AG20443 (cell line): ENCODE results near the gene SHLD1.
"Not testable (repeated sequence)": the region's sequence is repeated elsewhere in the genome, so short reads cannot be mapped to it uniquely, and the experiment has no call there.

ENCODE experiments used
- DNase-seq: peaks from one replicate; pipeline ENCODE4 v3.0.0; 2012; ENCODE audit warnings: low spot score, mixed read lengths

The SHLD1 gene

GRCh38 chr20:5781367-5781766, 31.2 kb downstream of the SHLD1 start:
- not testable (repeated sequence) for DNase-seq

- no peak for DNase-seq
Observed at GRCh38 chr20:5781798-5782750, 31.9 kb downstream of the SHLD1 start.

DNA sequence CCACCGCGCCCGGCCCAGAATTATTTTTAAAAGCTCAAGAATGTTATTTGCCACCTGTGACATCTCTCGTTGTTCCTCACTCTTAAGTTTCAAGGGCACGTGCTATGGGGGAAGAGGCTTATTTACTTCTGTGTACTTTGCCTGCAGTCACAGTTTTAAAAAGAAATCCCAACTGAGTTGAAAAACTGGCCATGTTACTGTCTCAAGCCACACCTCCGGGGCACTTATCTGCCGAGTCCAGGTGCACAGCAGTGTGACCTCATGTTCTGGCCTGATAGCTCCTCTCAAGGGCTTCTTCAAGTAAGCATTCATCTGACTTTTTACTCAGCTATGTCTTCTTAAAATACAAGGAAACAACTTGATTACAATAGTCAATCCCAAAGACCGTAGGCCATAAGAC, 34.5 kb downstream of the SHLD1 start:
- DNase-seq = no peak

DNA sequence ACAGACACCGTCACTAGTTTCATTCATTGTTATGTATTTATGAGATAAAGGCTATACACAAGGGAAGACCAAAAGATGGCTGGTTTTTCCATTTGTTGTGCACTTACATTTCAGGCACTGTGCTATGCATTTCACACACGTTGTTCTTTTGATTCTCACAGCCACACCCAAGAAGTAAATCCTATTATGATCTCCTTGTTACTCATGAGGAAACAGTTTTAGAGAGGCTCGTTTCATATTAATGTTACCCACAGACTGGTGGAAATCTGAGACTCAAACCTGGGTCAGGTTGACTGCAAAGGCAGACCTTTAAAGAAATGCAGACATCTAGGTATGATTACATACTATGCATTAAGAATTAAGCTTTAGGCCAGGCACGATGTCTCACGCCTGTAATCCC, 34.9 kb downstream of the SHLD1 start:
- DNase-seq = no peak

DNA sequence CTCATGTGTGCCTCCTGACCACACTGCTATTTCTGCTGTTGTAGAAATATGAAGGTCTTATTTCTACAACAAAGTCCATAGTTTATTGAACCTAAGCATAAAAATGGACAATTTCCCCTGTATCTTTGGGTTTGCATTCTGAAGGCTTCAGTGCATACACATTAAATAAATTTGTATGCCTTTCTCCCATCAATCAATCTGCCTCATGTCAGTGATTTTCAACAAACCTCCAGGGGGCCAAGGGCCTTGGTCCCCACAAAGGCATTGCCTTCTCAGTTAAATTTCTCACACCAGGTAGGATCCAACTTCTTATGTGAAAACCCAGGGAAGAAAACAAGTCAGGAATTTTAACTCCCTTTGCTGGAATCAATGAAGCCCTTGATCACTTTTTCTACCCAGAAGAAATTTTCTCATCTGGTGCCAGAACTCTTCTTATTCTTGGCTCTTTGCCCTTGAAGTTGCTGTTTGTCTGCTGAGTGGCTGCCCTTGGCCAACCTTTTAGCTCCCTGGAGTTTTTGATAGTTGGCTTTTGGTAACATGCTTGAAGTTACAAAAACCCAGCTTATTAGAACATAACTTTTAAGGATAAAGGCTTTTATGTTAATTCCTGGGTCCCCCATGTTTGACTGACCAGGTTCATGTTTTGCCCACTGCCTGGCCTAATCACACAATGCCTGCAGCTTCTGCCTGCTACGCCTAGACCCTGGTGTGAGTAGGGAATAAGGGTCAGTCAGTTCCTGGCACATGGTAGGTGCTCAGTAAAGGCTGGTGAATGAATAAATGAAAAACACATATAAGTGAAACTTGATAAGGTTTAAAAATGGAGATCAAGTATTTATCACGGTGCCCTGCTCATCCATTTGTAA, 37.0 kb downstream of the SHLD1 start:
- peak; percentile 56 for DNase-seq

DNA sequence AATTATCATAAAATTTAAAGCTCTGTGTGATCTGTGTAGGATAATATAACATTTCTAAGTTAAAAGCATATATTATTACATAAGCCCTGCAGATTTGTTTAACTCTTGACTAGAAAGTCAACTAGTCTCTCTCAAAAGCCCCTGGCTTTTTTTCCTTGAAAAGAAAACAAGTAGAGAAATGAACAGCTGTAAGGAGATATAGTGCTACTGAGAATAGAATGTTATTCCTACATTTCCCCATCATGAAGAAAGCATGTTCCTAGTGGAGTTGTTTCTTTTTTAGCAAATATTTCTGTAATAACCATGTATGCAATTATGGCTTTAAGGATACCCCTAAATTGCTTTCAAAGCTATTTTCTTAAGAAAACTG, 37.6 kb downstream of the SHLD1 start:
- DNase-seq = no peak

DNA sequence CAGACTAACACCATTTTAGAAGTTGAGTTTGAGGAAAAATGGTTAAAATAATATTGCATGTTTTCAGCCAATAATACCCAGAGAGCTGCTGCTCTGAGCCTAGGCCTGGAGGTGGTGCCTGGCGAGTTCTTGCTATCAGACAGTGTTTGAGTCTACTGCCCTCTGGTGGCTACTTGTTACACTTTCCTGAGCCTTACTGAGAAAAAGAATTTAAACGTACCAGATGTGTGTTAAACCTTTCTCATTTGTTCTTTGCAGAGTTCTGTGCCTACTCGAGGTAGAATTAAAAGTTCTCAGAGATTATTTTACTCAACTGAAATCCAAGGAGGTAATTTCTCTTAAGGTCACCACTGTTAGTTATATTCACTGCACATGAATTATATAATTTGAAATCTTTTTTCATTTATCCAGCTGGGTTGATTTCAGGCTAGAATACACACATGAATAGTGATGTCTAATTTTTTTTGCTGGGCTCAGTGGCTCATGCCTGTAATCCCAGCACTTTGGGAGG, 38.2 kb downstream of the SHLD1 start:
- peak; percentile 84 for DNase-seq

DNA sequence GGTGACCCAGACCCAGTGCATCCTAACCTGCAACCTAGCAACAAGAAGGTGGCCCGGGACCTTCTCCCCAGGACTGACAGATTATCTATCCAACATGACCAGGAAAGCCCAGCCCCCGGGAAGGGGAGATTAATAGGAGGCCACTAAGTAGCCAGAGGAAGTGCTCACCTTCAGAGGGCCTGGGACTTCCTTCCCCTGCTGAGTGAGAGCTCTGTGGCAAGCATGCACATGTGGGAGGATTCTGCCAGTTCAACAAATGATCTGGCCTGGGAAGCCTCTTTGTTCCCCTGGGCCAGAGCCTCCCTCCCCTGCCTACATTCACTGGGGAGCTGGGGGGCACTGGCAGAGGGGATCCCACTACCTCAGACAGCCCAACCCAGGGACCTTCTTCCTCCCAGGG, 39.6 kb downstream of the SHLD1 start:
- no peak for DNase-seq

- no peak for DNase-seq
Observed at GRCh38 chr20:5793916-5794315, 43.7 kb downstream of the SHLD1 start.

DNA sequence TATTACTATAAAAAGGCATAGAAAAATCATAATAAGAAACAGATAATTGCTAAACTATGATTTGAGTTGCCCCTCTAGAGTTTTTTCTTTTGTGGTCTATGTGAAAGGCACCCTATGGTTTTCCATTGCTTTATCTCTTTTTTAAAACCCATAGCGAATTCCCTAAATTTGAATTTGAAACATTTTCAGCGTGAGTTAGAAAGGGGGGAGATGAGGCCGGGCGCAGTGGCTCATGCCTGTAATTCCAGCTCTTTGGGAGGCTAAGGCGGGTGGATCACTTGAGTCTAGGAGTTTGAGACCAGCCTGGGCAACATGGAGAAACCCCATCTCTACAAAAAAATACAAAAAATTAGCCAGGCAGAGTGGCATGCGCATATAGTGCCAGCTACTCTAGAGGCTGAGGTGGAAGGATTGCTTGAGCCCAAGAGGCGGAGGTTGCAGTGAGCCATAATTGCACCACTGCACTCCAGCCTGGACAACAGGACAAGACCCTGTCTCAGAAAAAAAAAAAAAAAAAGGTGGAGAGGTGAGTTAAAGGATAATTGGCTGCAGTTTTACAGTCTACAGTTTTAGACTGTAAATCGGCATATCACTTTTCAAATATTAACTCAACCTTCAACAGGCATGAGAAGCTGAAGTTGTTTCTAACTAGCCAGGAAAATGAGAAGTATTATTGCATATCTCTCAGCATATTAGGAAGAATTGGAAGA, 46.3 kb downstream of the SHLD1 start:
- DNase-seq = no peak

DNA sequence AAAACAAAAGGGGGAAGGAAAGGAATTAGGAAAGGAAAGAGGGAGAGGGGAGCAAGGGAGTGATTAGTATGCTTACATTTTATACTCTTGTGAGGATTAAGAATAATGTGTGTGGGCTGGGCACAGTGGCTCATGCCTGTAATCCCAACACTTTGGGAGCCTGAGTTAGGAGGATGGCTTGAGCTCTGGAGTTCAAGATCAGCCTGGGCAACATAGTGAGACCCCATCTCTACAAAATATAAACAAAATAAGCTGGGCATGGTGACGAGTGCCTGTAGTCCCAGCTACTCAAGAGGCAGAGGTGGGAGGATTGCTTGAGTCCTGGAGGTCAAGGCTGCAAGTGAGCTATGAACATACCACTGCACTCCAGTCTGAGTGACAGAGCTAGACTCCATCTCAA, 47.0 kb downstream of the SHLD1 start:
- DNase-seq = no peak

DNA sequence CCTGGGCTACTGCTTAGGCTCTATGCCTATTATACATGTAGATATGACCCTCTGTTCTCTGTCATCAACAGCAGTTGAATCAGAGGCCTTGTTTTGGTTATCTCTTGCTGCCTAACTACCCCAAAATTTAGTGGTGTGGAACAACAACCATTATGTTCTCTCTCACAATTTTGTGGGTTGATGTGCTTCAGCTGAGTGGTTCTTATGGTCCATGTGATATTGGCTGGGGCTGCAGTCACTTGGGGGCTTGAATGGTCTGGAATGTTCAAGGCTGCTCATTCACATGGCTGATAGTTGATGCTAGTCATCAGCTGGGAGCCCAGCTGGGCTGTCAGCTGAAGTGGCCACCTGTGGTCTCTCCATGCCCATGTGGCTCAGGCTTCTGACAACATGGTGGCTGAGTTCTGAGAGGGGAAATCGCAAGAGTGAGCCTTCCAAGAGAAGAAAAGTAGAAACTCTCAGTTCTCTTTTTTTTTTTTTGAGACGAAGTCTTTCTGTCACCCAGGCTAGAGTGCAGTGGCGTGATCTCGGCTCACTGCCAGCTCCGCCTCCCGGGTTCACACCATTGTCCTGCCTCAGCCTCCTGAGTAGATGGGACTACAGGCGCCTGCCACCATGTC, 47.8 kb downstream of the SHLD1 start:
- DNase-seq = no peak

DNA sequence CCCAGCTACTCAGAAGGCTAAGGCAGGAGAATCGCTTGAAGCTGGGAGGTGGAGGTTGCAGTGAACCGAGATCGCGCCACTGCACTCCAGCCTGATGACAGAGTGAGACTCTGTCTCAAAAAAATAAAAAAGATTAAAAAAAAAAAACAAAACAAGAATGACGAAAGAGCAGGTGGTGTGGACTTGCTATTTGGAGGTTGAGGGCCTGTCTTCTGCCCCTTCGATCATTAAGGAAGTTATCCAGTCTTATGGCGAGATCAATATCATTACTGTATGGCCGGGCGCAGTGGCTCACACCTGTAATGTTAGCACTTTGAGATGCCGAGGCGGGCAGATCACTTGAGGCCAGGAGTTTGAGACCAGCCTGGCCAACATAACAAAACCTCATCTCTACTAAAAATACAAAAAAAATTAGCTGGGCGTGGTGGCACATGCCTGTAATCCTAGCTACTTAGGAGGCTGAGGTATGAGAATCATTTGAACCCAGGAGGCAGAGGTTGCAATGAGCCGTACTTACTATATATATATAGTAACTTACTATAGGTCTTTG, 53.6 kb downstream of the SHLD1 start:
- not testable (repeated sequence) for DNase-seq

GRCh38 chr20:5806457-5807263, 56.5 kb downstream of the SHLD1 start:
- no peak for DNase-seq

- DNase-seq = no peak
Observed at GRCh38 chr20:5807431-5807830, 57.2 kb downstream of the SHLD1 start.

- no peak for DNase-seq
Observed at GRCh38 chr20:5808901-5809300, 58.7 kb downstream of the SHLD1 start.

GRCh38 chr20:5809495-5809894, 59.3 kb downstream of the SHLD1 start:
- DNase-seq = no peak

GRCh38 chr20:5810800-5811422, 60.7 kb downstream of the SHLD1 start:
- DNase-seq = no peak

DNA sequence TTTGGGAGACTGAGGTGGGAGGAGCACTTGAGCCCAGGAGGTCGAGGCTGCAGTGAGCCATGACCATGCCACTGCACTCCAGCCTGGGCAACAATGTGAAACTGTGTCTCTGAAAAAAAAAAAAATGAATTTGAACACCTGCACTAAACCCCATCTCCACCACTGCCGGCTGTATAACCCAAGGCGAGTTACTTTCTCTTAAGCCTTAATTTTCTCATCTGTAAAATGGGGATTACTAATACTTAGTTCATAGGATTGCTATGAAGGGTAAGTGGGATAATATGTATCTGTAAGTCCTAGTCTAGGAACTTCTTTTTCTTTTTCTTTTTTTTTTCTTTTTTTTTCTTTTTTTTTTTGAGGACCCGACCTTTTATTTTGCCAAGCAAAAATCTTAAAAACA, 61.5 kb downstream of the SHLD1 start:
- DNase-seq = no peak

DNA sequence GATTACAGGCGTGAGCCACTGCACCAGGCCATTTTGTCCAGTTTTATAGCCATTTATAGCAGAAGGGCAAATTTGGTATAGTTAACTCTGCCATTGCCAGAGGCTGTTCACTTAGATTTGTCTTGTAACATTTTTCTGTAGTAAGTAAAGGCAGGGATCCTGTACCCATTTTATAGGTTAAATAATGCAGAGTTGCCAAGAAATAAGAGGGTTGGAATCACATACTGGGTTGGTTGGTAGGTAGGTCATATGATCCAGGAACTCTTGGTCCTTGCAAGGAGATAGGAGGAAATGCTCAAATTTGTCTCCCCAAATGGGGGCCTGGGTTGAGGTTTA, 68.1 kb downstream of the SHLD1 start:
- no peak for DNase-seq
